WTC11 (cell line): ENCODE results near the gene PRKCQ. TPM values are rescaled to one million over a fixed set of nuclear protein-coding genes. Genes with fewer than 3 reads are reported as not detected.

Experiments used
- ATAC-seq: fragments of 200-7000 bp; cut with Tn5 transposase; 2 replicates; pipeline ENCODE4 v1.10.0; 2021; ENCODE audit warnings: mild to moderate bottlenecking, moderate library complexity
- CTCF ChIA-PET: fragments of 300-600 bp; sonication (Branson Sonifier 250); formaldehyde crosslinking; loops from one replicate; lab custom pipeline; 2021; ENCODE audit warnings: antibody characterized with exemption; lab: Charles Lee
- POLR2A ChIA-PET: fragments of 350-600 bp; sonication (Branson Sonifier 250); formaldehyde crosslinking; loops from one replicate; lab custom pipeline; 2021; ENCODE audit warnings: antibody characterized with exemption; lab: Charles Lee
- DNase-seq: peaks from one replicate; pipeline ENCODE4 v3.0.0; 2021; ENCODE audit warnings: low spot score
- H3K27ac Mint-ChIP-seq: 2 replicates; pipeline ENCODE4 v1.8.0; 2021; ENCODE audit warnings: mixed read lengths
- H3K27me3 Mint-ChIP-seq: 2 replicates; pipeline ENCODE4 v1.8.0; 2021; ENCODE audit warnings: low read depth, mild to moderate bottlenecking, moderate library complexity, mixed read lengths
- H3K36me3 Mint-ChIP-seq: 2 replicates; pipeline ENCODE4 v1.8.0; 2021; ENCODE audit warnings: mixed read lengths
- H3K4me1 Mint-ChIP-seq: 2 replicates; pipeline ENCODE4 v1.8.0; 2022; ENCODE audit warnings: mixed read lengths
- H3K4me3 Mint-ChIP-seq: 2 replicates; pipeline ENCODE4 v1.8.0; 2021; ENCODE audit warnings: mild to moderate bottlenecking, moderate library complexity, mixed read lengths
- H3K9me3 Mint-ChIP-seq: 2 replicates; pipeline ENCODE4 v1.8.0; 2021; ENCODE audit warnings: mixed read lengths
- AR ChIP-seq: fragments of 250-450 bp; sonication (Bioruptor Pico); IDR thresholded peaks from 2 replicates; pipeline ENCODE4 v1.9.0; 2021; ENCODE audit warnings: mild to moderate bottlenecking
- ATF2 ChIP-seq: sonication (generic); formaldehyde crosslinking; IDR thresholded peaks from 2 replicates; pipeline ENCODE4 v1.8.1; 2022; ENCODE audit warnings: low read depth, missing genetic modification reagents, borderline replicate concordance
- CREM ChIP-seq: sonication (generic); formaldehyde crosslinking; IDR thresholded peaks from 2 replicates; pipeline ENCODE4 v1.8.1; 2022; ENCODE audit warnings: mild to moderate bottlenecking, missing genetic modification reagents, moderate library complexity
- HMGA2 ChIP-seq: fragments of 250-450 bp; sonication (Bioruptor Pico); IDR thresholded peaks from 2 replicates; pipeline ENCODE4 v1.4.0; 2021; ENCODE audit warnings: mild to moderate bottlenecking, moderate library complexity
- KAT7 ChIP-seq: sonication (generic); formaldehyde crosslinking; IDR thresholded peaks from 2 replicates; pipeline ENCODE4 v1.8.1; 2023; ENCODE audit warnings: missing genetic modification reagents, mild to moderate bottlenecking, borderline replicate concordance
- MYBL2 ChIP-seq: sonication (generic); formaldehyde crosslinking; IDR thresholded peaks from 2 replicates; pipeline ENCODE4 v1.8.1; 2023; ENCODE audit warnings: mild to moderate bottlenecking, moderate library complexity, missing genetic modification reagents
- NR1H2 ChIP-seq: sonication (generic); formaldehyde crosslinking; IDR thresholded peaks from 2 replicates; pipeline ENCODE4 v1.9.0; 2021; ENCODE audit warnings: mild to moderate bottlenecking, moderate library complexity, missing genetic modification reagents
- RELA ChIP-seq: sonication (generic); formaldehyde crosslinking; IDR thresholded peaks from 2 replicates; pipeline ENCODE4 v1.8.1; 2022; ENCODE audit warnings: missing genetic modification reagents, mild to moderate bottlenecking, borderline replicate concordance
- TCF7 ChIP-seq: sonication (generic); formaldehyde crosslinking; IDR thresholded peaks from 2 replicates; pipeline ENCODE4 v1.8.0; 2022; ENCODE audit warnings: mild to moderate bottlenecking, low read depth, missing genetic modification reagents, moderate library complexity
- total RNA-seq: library from RNA; stranded (reverse); gene quantifications from 3 replicates; pipeline ENCODE4 v1.2.3, GENCODE V29; 2021
- TF ChIP-seq, protein P1 (sequence below): fragments of 250-450 bp; sonication (Bioruptor Pico); conservative IDR thresholded peaks from 2 replicates; pipeline ENCODE4 v1.9.0; 2021; ENCODE audit warnings: mild to moderate bottlenecking
- TF ChIP-seq, protein P2 (sequence below): fragments of 250-450 bp; sonication (Bioruptor Pico); IDR thresholded peaks from 2 replicates; pipeline ENCODE4 v1.9.0; 2021; ENCODE audit warnings: mild to moderate bottlenecking, borderline replicate concordance
- TF ChIP-seq, protein P3 (sequence below): sonication (generic); formaldehyde crosslinking; IDR thresholded peaks from 2 replicates; pipeline ENCODE4 v1.8.1; 2023; ENCODE audit warnings: mild to moderate bottlenecking, missing genetic modification reagents, moderate library complexity
- TF ChIP-seq, protein P4 (sequence below): sonication (generic); formaldehyde crosslinking; IDR thresholded peaks from 2 replicates; pipeline ENCODE4 v1.8.0; 2022; ENCODE audit warnings: missing genetic modification reagents

The PRKCQ gene
- total RNA-seq, 1 experiment from 2014 or later = 8.7 TPM

GRCh38 chr10:6426317-6426716 lies 153.8 kb downstream of the PRKCQ start:
- DNase-seq (no peak), ATAC-seq (no peak)
- Mint-ChIP-seq H3K9me3 (no peaks in the 10 kb centered on the region), H3K27ac (no peak overlapping the region), H3K27me3 (no peaks in the 10 kb centered on the region; the same call in 1 of the 2 replicates), H3K4me3 (no peak overlapping the region), H3K4me1 (no peaks in the 10 kb centered on the region), H3K36me3 (no peaks in the 10 kb centered on the region; the same call in 1 of the 2 replicates)
- POLR2A ChIA-PET = no interaction called here
- CTCF ChIA-PET = no interaction called here
- TF ChIP-seq AR (CRISPR knock-in tag) (no peak), ATF2 (no peak), HMGA2 (no peak), TCF7 (CRISPR knock-in tag) (no peak), KAT7 (CRISPR knock-in tag) (no peak), NR1H2 (CRISPR knock-in tag) (no peak), CREM (CRISPR knock-in tag) (no peak), RELA (no peak), MYBL2 (no peak)
- TF ChIP-seq, protein P1, sequence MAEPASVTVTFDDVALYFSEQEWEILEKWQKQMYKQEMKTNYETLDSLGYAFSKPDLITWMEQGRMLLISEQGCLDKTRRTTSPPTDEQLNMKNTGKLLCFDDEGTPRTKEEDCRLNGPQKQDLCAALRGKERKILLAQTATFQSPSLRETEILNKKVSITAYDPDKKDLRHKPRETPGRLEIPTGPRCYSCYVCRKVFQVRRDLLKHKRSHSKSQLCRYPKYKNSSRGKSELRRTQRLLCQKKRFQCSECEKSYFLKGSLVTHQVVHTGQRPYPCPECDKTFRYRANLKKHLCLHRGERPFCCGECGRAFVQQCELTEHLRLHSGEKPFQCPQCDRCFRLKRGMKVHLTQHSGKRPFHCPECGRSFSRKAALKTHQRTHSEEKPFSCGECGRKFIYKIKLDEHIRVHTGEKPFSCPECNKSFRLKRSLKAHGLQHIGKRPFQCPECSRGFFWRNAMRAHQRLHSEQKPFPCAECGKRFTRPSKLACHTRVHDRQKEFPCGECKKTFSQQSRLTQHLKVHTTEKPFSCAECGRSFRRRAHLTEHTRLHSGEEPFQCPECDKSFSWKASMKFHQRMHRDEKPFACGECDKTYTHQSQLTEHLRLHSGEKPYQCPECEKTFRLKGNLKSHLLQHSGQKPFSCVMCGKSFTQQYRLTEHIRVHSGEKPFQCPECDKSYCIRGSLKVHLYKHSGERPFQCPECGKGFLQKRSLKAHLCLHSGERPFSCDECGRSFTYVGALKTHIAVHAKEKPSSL (CRISPR knock-in tag) = no peak
- TF ChIP-seq, protein P2, sequence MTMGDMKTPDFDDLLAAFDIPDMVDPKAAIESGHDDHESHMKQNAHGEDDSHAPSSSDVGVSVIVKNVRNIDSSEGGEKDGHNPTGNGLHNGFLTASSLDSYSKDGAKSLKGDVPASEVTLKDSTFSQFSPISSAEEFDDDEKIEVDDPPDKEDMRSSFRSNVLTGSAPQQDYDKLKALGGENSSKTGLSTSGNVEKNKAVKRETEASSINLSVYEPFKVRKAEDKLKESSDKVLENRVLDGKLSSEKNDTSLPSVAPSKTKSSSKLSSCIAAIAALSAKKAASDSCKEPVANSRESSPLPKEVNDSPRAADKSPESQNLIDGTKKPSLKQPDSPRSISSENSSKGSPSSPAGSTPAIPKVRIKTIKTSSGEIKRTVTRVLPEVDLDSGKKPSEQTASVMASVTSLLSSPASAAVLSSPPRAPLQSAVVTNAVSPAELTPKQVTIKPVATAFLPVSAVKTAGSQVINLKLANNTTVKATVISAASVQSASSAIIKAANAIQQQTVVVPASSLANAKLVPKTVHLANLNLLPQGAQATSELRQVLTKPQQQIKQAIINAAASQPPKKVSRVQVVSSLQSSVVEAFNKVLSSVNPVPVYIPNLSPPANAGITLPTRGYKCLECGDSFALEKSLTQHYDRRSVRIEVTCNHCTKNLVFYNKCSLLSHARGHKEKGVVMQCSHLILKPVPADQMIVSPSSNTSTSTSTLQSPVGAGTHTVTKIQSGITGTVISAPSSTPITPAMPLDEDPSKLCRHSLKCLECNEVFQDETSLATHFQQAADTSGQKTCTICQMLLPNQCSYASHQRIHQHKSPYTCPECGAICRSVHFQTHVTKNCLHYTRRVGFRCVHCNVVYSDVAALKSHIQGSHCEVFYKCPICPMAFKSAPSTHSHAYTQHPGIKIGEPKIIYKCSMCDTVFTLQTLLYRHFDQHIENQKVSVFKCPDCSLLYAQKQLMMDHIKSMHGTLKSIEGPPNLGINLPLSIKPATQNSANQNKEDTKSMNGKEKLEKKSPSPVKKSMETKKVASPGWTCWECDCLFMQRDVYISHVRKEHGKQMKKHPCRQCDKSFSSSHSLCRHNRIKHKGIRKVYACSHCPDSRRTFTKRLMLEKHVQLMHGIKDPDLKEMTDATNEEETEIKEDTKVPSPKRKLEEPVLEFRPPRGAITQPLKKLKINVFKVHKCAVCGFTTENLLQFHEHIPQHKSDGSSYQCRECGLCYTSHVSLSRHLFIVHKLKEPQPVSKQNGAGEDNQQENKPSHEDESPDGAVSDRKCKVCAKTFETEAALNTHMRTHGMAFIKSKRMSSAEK = no peak
- TF ChIP-seq, protein P3, sequence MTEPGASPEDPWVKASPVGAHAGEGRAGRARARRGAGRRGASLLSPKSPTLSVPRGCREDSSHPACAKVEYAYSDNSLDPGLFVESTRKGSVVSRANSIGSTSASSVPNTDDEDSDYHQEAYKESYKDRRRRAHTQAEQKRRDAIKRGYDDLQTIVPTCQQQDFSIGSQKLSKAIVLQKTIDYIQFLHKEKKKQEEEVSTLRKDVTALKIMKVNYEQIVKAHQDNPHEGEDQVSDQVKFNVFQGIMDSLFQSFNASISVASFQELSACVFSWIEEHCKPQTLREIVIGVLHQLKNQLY = no peak
- TF ChIP-seq, protein P4, sequence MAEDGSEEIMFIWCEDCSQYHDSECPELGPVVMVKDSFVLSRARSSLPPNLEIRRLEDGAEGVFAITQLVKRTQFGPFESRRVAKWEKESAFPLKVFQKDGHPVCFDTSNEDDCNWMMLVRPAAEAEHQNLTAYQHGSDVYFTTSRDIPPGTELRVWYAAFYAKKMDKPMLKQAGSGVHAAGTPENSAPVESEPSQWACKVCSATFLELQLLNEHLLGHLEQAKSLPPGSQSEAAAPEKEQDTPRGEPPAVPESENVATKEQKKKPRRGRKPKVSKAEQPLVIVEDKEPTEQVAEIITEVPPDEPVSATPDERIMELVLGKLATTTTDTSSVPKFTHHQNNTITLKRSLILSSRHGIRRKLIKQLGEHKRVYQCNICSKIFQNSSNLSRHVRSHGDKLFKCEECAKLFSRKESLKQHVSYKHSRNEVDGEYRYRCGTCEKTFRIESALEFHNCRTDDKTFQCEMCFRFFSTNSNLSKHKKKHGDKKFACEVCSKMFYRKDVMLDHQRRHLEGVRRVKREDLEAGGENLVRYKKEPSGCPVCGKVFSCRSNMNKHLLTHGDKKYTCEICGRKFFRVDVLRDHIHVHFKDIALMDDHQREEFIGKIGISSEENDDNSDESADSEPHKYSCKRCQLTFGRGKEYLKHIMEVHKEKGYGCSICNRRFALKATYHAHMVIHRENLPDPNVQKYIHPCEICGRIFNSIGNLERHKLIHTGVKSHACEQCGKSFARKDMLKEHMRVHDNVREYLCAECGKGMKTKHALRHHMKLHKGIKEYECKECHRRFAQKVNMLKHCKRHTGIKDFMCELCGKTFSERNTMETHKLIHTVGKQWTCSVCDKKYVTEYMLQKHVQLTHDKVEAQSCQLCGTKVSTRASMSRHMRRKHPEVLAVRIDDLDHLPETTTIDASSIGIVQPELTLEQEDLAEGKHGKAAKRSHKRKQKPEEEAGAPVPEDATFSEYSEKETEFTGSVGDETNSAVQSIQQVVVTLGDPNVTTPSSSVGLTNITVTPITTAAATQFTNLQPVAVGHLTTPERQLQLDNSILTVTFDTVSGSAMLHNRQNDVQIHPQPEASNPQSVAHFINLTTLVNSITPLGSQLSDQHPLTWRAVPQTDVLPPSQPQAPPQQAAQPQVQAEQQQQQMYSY (CRISPR knock-in tag) = no peak
